Right lobe of liver (tissue), 4 donors: ENCODE measurements around the gene CATSPER1.

ENCODE experiments used
- CTCF ChIP-seq, 4 donors: fragments of 200-600 bp in 3 of 4; fragments of 450-650 bp in 1 of 4; IDR thresholded peaks; one replicate each; pipeline versions ENCODE4 v1.5.1 to v1.8.0; 2016 to 2022; ENCODE audit warnings: antibody characterized with exemption in 4 of 4, mild to moderate bottlenecking in 2 of 4
- POLR2A ChIP-seq: fragments of 450-650 bp; IDR thresholded peaks from one replicate; pipeline ENCODE4 v1.6.1; 2017; ENCODE audit warnings: antibody characterized with exemption, mild to moderate bottlenecking
- donor health status: DM: no; HTN: no; CAD: no.
- donor health status: DM: no; HTN: no; CAD: no.
- donor health status: DM: no; HTN: yes; CAD: no.

- TF ChIP-seq CTCF (IDR thresholded peaks at IDR 0.05) (no peak), POLR2A (no peak)
Observed at GRCh38 chr11:66015454-66015881, 10.8 kb downstream of the CATSPER1 start.
